ENCODE data around the gene PDE11A. TPM values are rescaled to one million over a fixed set of nuclear protein-coding genes. Genes with fewer than 3 reads are reported as not detected.

The PDE11A gene
- total and polyA plus RNA-seq, 2 experiments from 2014 or later = 0.08 to 0.73 TPM

- TF ChIP-seq CREB1 (CRISPR knock-in tag; IDR thresholded peaks at IDR 0.05; ENCODE audit: low read depth) = no peak
- no peak for TF ChIP-seq EZH2phosphoT487 (IDR thresholded peaks at IDR 0.05; ENCODE audit: unreplicated experiment)
- no peak for TF ChIP-seq POLR2AphosphoS5 (IDR thresholded peaks at IDR 0.05; ENCODE audit: low read depth)
- no peak for TF ChIP-seq ZNF114 (CRISPR knock-in tag; IDR thresholded peaks at IDR 0.05)
- TF ChIP-seq ZNF331 (CRISPR knock-in tag; IDR thresholded peaks at IDR 0.05; ENCODE audit: low read depth) = no peak
- TF ChIP-seq REST (IDR thresholded peaks at IDR 0.05; ENCODE audit: unreplicated experiment) = no peak
- TF ChIP-seq, protein P1, sequence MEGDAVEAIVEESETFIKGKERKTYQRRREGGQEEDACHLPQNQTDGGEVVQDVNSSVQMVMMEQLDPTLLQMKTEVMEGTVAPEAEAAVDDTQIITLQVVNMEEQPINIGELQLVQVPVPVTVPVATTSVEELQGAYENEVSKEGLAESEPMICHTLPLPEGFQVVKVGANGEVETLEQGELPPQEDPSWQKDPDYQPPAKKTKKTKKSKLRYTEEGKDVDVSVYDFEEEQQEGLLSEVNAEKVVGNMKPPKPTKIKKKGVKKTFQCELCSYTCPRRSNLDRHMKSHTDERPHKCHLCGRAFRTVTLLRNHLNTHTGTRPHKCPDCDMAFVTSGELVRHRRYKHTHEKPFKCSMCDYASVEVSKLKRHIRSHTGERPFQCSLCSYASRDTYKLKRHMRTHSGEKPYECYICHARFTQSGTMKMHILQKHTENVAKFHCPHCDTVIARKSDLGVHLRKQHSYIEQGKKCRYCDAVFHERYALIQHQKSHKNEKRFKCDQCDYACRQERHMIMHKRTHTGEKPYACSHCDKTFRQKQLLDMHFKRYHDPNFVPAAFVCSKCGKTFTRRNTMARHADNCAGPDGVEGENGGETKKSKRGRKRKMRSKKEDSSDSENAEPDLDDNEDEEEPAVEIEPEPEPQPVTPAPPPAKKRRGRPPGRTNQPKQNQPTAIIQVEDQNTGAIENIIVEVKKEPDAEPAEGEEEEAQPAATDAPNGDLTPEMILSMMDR (conservative IDR thresholded peaks at IDR 0.05; ENCODE audit: low read depth in 2 of 2) = no peak
- TF ChIP-seq NANOG (IDR thresholded peaks at IDR 0.05; ENCODE audit: borderline replicate concordance) = no peak
- TF ChIP-seq STAT1 (IDR thresholded peaks at IDR 0.05; ENCODE audit: unreplicated experiment) = no peak
These were observed 362.6 kb downstream of the PDE11A start (continued) for GRCh38 chr2:177709986-177710401.

GRCh38 chr2:177708660-177709444 lies 363.7 kb downstream of the PDE11A start:
- DNase-seq (ENCODE audit: low spot score) (no peak), ATAC-seq (no peak)
- no peak overlapping the region for H3K4me3 ChIP-seq

More at GRCh38 chr2:177708660-177709444, 363.7 kb downstream of the PDE11A start:
- Histone ChIP-seq H3K27me3 (ENCODE audit: insufficient read depth) (no peaks in the 10 kb centered on the region), H4K20me1 (replicated peaks; ENCODE audit: insufficient read depth) (no peaks in the 10 kb centered on the region), H3K79me2 (replicated peaks; ENCODE audit: insufficient read depth) (no peaks in the 10 kb centered on the region), H3K9me2 (ENCODE audit: insufficient read depth) (no peaks in the 10 kb centered on the region), H3F3A (replicated peaks; ENCODE audit: low read depth) (no peaks in the 10 kb centered on the region), H3K36me3 (ENCODE audit: insufficient read depth) (no peaks in the 10 kb centered on the region), H3K4me1 (ENCODE audit: insufficient read depth) (no peaks in the 10 kb centered on the region), H3K27ac (ENCODE audit: low read depth) (no peak overlapping the region), H3K4me2 (no peak overlapping the region), H2AFZ (no peak overlapping the region)
- Mint-ChIP-seq H3K27me3 (ENCODE audit: insufficient read depth, low read depth, poor library complexity) (no peaks in the 10 kb centered on the region), H3K27ac (no peak overlapping the region), H3K4me3 (no peak overlapping the region), H3K36me3 (ENCODE audit: low read depth) (no peaks in the 10 kb centered on the region), H3K9me3 (no peaks in the 10 kb centered on the region), H3K4me1 (no peaks in the 10 kb centered on the region; the same call in 2 of the 3 replicates)
- TF ChIP-seq ETS1 (IDR thresholded peaks at IDR 0.05) (no peak), CREB1 (CRISPR knock-in tag; IDR thresholded peaks at IDR 0.05; ENCODE audit: low read depth) (no peak), EZH2phosphoT487 (IDR thresholded peaks at IDR 0.05; ENCODE audit: unreplicated experiment) (no peak), ZNF462 (CRISPR knock-in tag; IDR thresholded peaks at IDR 0.05) (no peak), EZH2 (IDR thresholded peaks at IDR 0.05; ENCODE audit: low read depth, unreplicated experiment) (no peak)
